ENCODE measurements around the gene CLCN6. TPM values are rescaled to one million over a fixed set of nuclear protein-coding genes. Genes with fewer than 3 reads are reported as not detected.

The CLCN6 gene
- total RNA-seq, 4 donors from 2014 or later = 14.4 to 20.4 (median 18.0) TPM

- no peak for TF ChIP-seq CTCF (IDR thresholded peaks at IDR 0.05)
Measured at GRCh38 chr1:11845641-11846335, 39.8 kb downstream of the CLCN6 start.

GRCh38 chr1:11847667-11848372 lies 41.8 kb downstream of the CLCN6 start, which contains the start of gene NPPA:
Gene NPPA (minus strand): TSS chr1:11847783. CDS start chr1:11847684, 99 bp downstream.
- TF ChIP-seq CTCF (IDR thresholded peaks at IDR 0.05) = no peak
- ATAC-seq (ENCODE audit: low FRiP score) (no peak), DNase-seq (ENCODE audit: low spot score) (no peak)

More at GRCh38 chr1:11845641-11846335, 39.8 kb downstream of the CLCN6 start:
- ATAC-seq (ENCODE audit: low FRiP score) (no peak), DNase-seq (ENCODE audit: low spot score) (no peak)

- no peak for DNase-seq (ENCODE audit: low spot score)
- TF ChIP-seq CTCF (IDR thresholded peaks at IDR 0.05) = no peak
- no peak for ATAC-seq (ENCODE audit: low FRiP score)
Measured at GRCh38 chr1:11848373-11848700, 42.3 kb downstream of the CLCN6 start.

GRCh38 chr1:11850156-11850555 lies 44.2 kb downstream of the CLCN6 start:
- ATAC-seq (ENCODE audit: low FRiP score) = no peak
- TF ChIP-seq CTCF (IDR thresholded peaks at IDR 0.05) = no peak
- no peak for DNase-seq (ENCODE audit: low spot score)

GRCh38 chr1:11851180-11851579 lies 45.2 kb downstream of the CLCN6 start:
- no peak for DNase-seq (ENCODE audit: low spot score)
- ATAC-seq (ENCODE audit: low FRiP score) = no peak
- TF ChIP-seq CTCF (IDR thresholded peaks at IDR 0.05) = no peak

- no peak for TF ChIP-seq CTCF (IDR thresholded peaks at IDR 0.05)
- no peak for ATAC-seq (ENCODE audit: low FRiP score)
- no peak for DNase-seq (ENCODE audit: low spot score)
Measured at GRCh38 chr1:11854519-11854918, 48.5 kb downstream of the CLCN6 start.

- no peak for DNase-seq (ENCODE audit: low spot score)
- no peak for TF ChIP-seq CTCF (IDR thresholded peaks at IDR 0.05)
- ATAC-seq (ENCODE audit: low FRiP score) = no peak
Measured at GRCh38 chr1:11855430-11855829, 49.4 kb downstream of the CLCN6 start.
